ENCODE data around the gene CCNT2.
"Not testable (repeated sequence)": the region's sequence is repeated elsewhere in the genome, so short reads cannot be mapped to it uniquely, and the experiment has no call there.

Gene CCNT2

DNA sequence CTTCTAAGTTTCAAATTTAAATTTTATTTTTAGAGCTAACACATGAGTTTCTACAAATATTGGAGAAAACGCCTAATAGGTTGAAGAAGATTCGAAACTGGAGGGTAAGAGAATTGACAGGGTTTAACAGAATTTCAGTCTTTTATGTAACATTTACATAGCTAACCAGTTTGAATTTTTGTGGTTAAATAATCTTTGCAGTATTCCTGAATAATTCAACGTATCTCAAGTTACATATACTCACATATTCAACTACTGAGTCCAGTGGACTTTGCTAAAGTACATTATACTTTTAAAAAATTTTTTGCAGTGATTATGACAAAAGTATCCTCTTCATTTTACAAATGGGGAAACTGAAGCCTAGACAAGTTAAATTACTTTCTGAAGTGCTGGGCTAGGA, 34.0 kb downstream of the CCNT2 start:
- peaks cover 8% of the 10 kb centered on the region for H3K4me1 ChIP-seq (ENCODE audit: control insufficient read depth, insufficient read depth, low read length)
- no peak overlapping the region for H3K9ac ChIP-seq (ENCODE audit: low read length)
- H3K4me3 ChIP-seq (ENCODE audit: low read length) = no peak overlapping the region
- H3K27me3 ChIP-seq (ENCODE audit: control insufficient read depth, insufficient read depth, low read length) = no peaks in the 10 kb centered on the region
- H3K36me3 ChIP-seq (ENCODE audit: control insufficient read depth, insufficient read depth, low read length) = peaks cover 13% of the 10 kb centered on the region
- H3K9me3 ChIP-seq (ENCODE audit: control insufficient read depth, low read length) = no peaks in the 10 kb centered on the region

DNA sequence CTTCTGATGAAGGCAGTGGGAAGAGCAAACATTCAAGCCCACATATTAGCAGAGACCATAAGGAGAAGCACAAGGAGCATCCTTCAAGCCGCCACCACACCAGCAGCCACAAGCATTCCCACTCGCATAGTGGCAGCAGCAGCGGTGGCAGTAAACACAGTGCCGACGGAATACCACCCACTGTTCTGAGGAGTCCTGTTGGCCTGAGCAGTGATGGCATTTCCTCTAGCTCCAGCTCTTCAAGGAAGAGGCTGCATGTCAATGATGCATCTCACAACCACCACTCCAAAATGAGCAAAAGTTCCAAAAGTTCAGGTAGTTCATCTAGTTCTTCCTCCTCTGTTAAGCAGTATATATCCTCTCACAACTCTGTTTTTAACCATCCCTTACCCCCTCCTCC, 35.4 kb downstream of the CCNT2 start:
- H3K4me1 ChIP-seq (ENCODE audit: control insufficient read depth, insufficient read depth, low read length) = peaks cover 5% of the 10 kb centered on the region
- peaks cover 14% of the 10 kb centered on the region for H3K36me3 ChIP-seq (ENCODE audit: control insufficient read depth, insufficient read depth, low read length)
- no peak overlapping the region for H3K4me3 ChIP-seq (ENCODE audit: low read length)

DNA sequence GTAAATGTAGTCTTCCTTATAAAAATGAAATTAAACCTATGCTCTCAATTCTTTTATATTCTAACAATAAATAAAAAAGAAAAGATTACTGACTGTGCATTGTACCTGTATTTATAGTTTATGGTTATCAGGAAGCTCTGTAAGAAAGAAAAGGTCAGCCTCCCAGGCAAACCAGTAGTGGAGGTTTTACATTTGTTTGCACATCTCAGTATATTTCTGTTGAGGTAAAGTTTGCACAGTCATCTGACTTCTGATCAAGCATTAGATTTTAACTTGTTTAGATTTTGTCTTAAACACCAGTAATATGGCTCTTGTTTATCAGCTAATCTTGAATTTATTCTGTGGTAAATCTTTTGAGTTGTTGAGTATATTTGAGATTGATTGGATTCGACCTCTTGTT, 37.1 kb downstream of the CCNT2 start:
- no peak overlapping the region for H3K4me3 ChIP-seq (ENCODE audit: low read length)
- H3K4me1 ChIP-seq (ENCODE audit: control insufficient read depth, insufficient read depth, low read length) = no peaks in the 10 kb centered on the region
- H3K36me3 ChIP-seq (ENCODE audit: control insufficient read depth, insufficient read depth, low read length) = peaks cover 14% of the 10 kb centered on the region
- H3K9me3 ChIP-seq (ENCODE audit: control insufficient read depth, low read length) = no peaks in the 10 kb centered on the region
- no peak overlapping the region for H3K9ac ChIP-seq (ENCODE audit: low read length)
- H3K27me3 ChIP-seq (ENCODE audit: control insufficient read depth, insufficient read depth, low read length) = no peaks in the 10 kb centered on the region

More for the DNA sequence above, 35.4 kb downstream of the CCNT2 start:
- Histone ChIP-seq H3K27me3 (ENCODE audit: control insufficient read depth, insufficient read depth, low read length) (no peaks in the 10 kb centered on the region), H3K9ac (ENCODE audit: low read length) (no peak overlapping the region), H3K9me3 (ENCODE audit: control insufficient read depth, low read length) (no peaks in the 10 kb centered on the region)

DNA sequence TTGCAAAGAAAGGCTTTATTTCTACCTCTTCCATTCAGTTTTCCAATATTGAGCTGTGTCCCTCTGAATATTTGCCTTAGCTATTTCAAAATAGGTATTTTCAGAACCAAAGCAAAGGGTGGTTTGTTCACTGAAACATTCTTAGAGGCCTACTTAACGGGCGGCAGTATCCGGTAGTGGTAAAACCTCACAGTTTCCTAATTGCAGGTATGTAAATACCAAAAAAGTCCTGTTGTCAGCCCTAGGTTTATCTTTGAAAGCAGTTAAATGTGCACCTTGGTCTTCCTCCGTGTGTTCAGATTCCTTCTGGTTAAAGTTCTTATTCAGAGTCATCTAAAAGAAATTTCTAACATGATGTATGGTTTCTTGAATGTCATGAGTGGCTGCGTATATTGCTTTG, 38.9 kb downstream of the CCNT2 start:
- peaks cover 14% of the 10 kb centered on the region for H3K36me3 ChIP-seq (ENCODE audit: control insufficient read depth, insufficient read depth, low read length)
- no peak overlapping the region for H3K4me3 ChIP-seq (ENCODE audit: low read length)
- no peaks in the 10 kb centered on the region for H3K4me1 ChIP-seq (ENCODE audit: control insufficient read depth, insufficient read depth, low read length)
- no peaks in the 10 kb centered on the region for H3K27me3 ChIP-seq (ENCODE audit: control insufficient read depth, insufficient read depth, low read length)
- H3K9ac ChIP-seq (ENCODE audit: low read length) = no peak overlapping the region
- H3K9me3 ChIP-seq (ENCODE audit: control insufficient read depth, low read length) = no peaks in the 10 kb centered on the region

DNA sequence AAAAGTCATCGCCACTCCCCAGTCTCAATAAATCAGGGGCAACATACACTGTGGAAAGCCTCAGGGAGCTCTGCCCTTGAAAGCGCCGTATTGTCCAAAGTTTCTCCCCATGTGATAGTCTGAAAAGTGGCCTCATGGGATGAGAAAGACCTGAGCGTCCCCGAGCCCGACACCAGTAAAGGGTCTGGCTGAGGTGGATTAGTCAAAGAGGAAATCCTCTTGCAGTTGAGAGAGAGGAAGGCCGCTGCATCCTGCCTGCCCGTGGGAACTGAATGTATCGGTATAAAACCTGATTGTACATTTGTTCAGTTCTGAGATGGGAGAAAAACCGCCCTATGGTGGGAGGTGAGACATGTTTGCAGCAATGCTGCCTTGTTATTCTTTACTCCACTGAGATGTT, 48.5 kb downstream of the CCNT2 start:
- not testable (repeated sequence) for H3K4me1 ChIP-seq (ENCODE audit: control insufficient read depth, insufficient read depth, low read length); H3K4me3 ChIP-seq (ENCODE audit: low read length); H3K27me3 ChIP-seq (ENCODE audit: control insufficient read depth, insufficient read depth, low read length); H3K9me3 ChIP-seq (ENCODE audit: control insufficient read depth, low read length); H3K36me3 ChIP-seq (ENCODE audit: control insufficient read depth, insufficient read depth, low read length); H3K9ac ChIP-seq (ENCODE audit: low read length)

DNA sequence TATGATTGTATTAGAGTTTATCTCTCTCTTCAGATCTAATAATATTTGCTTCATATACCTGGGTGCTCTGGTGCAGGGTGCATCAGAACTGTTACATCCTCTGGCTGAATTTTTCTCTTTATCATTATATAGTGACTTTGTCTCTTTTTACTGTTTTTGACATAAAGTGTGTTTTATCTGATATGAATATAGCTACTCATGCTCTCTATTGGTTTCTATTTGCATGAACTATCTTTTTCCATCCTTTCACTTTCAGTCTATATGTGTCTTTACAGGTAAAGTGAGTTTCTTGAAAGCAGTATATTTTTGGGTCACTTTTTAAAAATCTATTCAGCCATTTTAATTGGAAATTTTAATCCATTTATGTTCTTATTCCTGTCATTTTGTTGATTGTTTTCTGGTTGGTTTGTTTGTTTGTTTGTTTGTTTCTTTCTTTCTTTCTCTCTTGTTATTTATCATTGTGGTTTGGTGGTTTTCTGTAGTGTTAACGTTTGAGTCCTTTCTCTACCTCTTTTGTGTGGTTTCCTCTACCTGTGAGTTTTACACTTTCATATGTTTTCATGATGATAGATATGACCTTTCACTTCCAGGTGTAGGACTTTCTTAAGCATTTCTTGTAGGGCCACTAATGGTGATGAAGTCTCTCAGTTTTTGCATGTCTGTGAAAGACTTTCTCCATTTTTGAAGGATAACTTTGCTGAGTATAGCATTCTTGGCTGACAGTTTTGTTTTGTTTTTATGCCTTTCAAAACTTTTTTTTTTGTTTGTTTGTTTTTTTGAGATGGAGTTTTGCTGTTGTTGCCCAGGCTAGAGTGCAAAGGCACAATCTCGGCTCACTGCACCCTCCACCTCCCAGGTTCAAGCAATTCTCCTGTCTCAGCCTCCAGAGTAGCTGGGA, 54.9 kb downstream of the CCNT2 start:
- no peaks in the 10 kb centered on the region for H3K9me3 ChIP-seq (ENCODE audit: control insufficient read depth, low read length)
- H3K27me3 ChIP-seq (ENCODE audit: control insufficient read depth, insufficient read depth, low read length) = no peaks in the 10 kb centered on the region
- no peaks in the 10 kb centered on the region for H3K36me3 ChIP-seq (ENCODE audit: control insufficient read depth, insufficient read depth, low read length)
- no peak overlapping the region for H3K4me3 ChIP-seq (ENCODE audit: low read length)
- H3K4me1 ChIP-seq (ENCODE audit: control insufficient read depth, insufficient read depth, low read length) = no peaks in the 10 kb centered on the region
- H3K9ac ChIP-seq (ENCODE audit: low read length) = no peak overlapping the region

- H3K9me3 ChIP-seq (ENCODE audit: control insufficient read depth, low read length) = no peaks in the 10 kb centered on the region
- no peak overlapping the region for H3K4me3 ChIP-seq (ENCODE audit: low read length)
- H3K27me3 ChIP-seq (ENCODE audit: control insufficient read depth, insufficient read depth, low read length) = no peaks in the 10 kb centered on the region
- H3K9ac ChIP-seq (ENCODE audit: low read length) = no peak overlapping the region
- no peaks in the 10 kb centered on the region for H3K4me1 ChIP-seq (ENCODE audit: control insufficient read depth, insufficient read depth, low read length)
- H3K36me3 ChIP-seq (ENCODE audit: control insufficient read depth, insufficient read depth, low read length) = no peaks in the 10 kb centered on the region
Observed at GRCh38 chr2:134975281-134976009, 56.8 kb downstream of the CCNT2 start.

DNA sequence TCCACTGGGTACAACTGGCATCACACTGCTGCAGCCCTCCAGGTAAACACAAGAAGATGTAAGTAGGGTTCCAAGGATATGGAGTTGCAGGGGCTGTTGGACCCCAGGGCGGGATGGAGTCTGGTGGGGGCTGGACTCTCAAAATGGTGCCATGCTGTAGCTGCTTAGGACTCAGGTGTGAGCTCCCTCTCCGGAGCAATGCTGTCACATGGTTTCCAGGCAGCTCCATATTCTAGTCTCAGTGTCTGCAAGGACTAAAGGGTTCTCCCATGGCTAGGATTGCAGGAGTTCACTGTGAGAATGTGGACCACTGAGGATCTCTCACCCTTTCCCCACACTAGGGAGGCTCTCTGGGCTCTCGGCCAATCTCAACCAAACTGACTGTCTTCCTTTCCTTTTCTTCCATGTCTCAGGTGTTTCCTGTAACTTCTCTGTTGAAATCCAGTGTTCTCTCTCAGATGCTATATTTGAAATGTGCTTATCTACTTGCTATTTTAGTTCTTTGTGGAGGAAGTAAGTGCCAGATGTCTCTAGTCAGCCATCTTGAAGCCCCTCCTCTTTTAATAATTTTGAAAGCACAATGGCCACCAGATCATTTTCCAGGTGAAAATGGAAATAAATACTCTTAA, 57.6 kb downstream of the CCNT2 start:
- H3K9ac ChIP-seq (ENCODE audit: low read length) = no peak overlapping the region
- H3K36me3 ChIP-seq (ENCODE audit: control insufficient read depth, insufficient read depth, low read length) = no peaks in the 10 kb centered on the region
- no peaks in the 10 kb centered on the region for H3K4me1 ChIP-seq (ENCODE audit: control insufficient read depth, insufficient read depth, low read length)
- no peaks in the 10 kb centered on the region for H3K27me3 ChIP-seq (ENCODE audit: control insufficient read depth, insufficient read depth, low read length)
- H3K4me3 ChIP-seq (ENCODE audit: low read length) = no peak overlapping the region
- no peaks in the 10 kb centered on the region for H3K9me3 ChIP-seq (ENCODE audit: control insufficient read depth, low read length)

- not testable (repeated sequence) for H3K4me3 ChIP-seq (ENCODE audit: low read length); H3K36me3 ChIP-seq (ENCODE audit: control insufficient read depth, insufficient read depth, low read length); H3K9me3 ChIP-seq (ENCODE audit: control insufficient read depth, low read length); H3K9ac ChIP-seq (ENCODE audit: low read length); H3K27me3 ChIP-seq (ENCODE audit: control insufficient read depth, insufficient read depth, low read length); H3K4me1 ChIP-seq (ENCODE audit: control insufficient read depth, insufficient read depth, low read length)
Observed at GRCh38 chr2:134977104-134977503, 58.5 kb downstream of the CCNT2 start.

- no peaks in the 10 kb centered on the region for H3K4me1 ChIP-seq (ENCODE audit: control insufficient read depth, insufficient read depth, low read length)
- no peak overlapping the region for H3K9ac ChIP-seq (ENCODE audit: low read length)
- no peaks in the 10 kb centered on the region for H3K27me3 ChIP-seq (ENCODE audit: control insufficient read depth, insufficient read depth, low read length)
- H3K36me3 ChIP-seq (ENCODE audit: control insufficient read depth, insufficient read depth, low read length) = no peaks in the 10 kb centered on the region
- no peaks in the 10 kb centered on the region for H3K9me3 ChIP-seq (ENCODE audit: control insufficient read depth, low read length)
- H3K4me3 ChIP-seq (ENCODE audit: low read length) = no peak overlapping the region
Observed at GRCh38 chr2:134979221-134979620, 60.6 kb downstream of the CCNT2 start.

GRCh38 chr2:134980639-134981038, 62.0 kb downstream of the CCNT2 start:
- Histone ChIP-seq H3K9me3 (ENCODE audit: control insufficient read depth, low read length) (no peaks in the 10 kb centered on the region), H3K4me3 (ENCODE audit: low read length) (no peak overlapping the region), H3K9ac (ENCODE audit: low read length) (no peak overlapping the region), H3K36me3 (ENCODE audit: control insufficient read depth, insufficient read depth, low read length) (no peaks in the 10 kb centered on the region), H3K4me1 (ENCODE audit: control insufficient read depth, insufficient read depth, low read length) (no peaks in the 10 kb centered on the region), H3K27me3 (ENCODE audit: control insufficient read depth, insufficient read depth, low read length) (no peaks in the 10 kb centered on the region)

GRCh38 chr2:134982603-134983002, 64.0 kb downstream of the CCNT2 start:
- H3K36me3 ChIP-seq (ENCODE audit: control insufficient read depth, insufficient read depth, low read length) = no peaks in the 10 kb centered on the region
- no peaks in the 10 kb centered on the region for H3K4me1 ChIP-seq (ENCODE audit: control insufficient read depth, insufficient read depth, low read length)
- H3K9me3 ChIP-seq (ENCODE audit: control insufficient read depth, low read length) = no peaks in the 10 kb centered on the region
- no peak overlapping the region for H3K9ac ChIP-seq (ENCODE audit: low read length)
- H3K27me3 ChIP-seq (ENCODE audit: control insufficient read depth, insufficient read depth, low read length) = no peaks in the 10 kb centered on the region
- no peak overlapping the region for H3K4me3 ChIP-seq (ENCODE audit: low read length)
